OCI-LY3 (cell line): ENCODE data around the gene ACKR3.

Experiments used
- CTCF ChIP-seq: fragments of 200-600, 300-600 bp; sonication (generic); IDR thresholded peaks from 2 replicates; pipeline ENCODE4 v1.5.1; 2014; ENCODE audit warnings: antibody characterized with exemption, low read length, low read depth
- EZH2phosphoT487 ChIP-seq: fragments of 200-600 bp; shearing (Covaris generic); IDR thresholded peaks from 2 replicates; pipeline ENCODE4 v1.6.1; 2018; ENCODE audit warnings: antibody characterized with exemption, mixed run types, low read depth

DNA sequence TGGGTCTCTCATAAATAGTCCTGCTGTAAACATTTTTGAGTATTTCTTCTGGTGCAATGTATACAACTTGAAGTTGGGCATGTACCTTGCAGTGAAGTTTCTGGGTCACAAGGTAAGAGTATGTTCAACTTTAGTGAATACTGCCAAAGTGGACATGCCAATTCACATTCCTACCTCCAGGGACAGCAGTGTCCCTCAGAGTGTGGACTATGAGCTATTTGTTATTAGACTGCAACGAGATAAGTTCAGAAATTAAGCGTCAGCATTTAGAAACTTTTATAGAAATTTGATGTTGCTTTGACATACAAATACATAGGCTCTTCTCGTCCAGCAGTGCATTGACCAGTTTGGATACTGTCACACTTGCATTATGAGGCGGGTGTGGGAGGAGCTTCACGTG, 7.2 kb upstream of the ACKR3 start:
- TF ChIP-seq CTCF (no peak), EZH2phosphoT487 (no peak)
